Measurements from ENCODE around the gene MARCKS.
"Not testable (repeated sequence)": the region's sequence is repeated elsewhere in the genome, so short reads cannot be mapped to it uniquely, and the experiment has no call there.

MARCKS gene

DNA sequence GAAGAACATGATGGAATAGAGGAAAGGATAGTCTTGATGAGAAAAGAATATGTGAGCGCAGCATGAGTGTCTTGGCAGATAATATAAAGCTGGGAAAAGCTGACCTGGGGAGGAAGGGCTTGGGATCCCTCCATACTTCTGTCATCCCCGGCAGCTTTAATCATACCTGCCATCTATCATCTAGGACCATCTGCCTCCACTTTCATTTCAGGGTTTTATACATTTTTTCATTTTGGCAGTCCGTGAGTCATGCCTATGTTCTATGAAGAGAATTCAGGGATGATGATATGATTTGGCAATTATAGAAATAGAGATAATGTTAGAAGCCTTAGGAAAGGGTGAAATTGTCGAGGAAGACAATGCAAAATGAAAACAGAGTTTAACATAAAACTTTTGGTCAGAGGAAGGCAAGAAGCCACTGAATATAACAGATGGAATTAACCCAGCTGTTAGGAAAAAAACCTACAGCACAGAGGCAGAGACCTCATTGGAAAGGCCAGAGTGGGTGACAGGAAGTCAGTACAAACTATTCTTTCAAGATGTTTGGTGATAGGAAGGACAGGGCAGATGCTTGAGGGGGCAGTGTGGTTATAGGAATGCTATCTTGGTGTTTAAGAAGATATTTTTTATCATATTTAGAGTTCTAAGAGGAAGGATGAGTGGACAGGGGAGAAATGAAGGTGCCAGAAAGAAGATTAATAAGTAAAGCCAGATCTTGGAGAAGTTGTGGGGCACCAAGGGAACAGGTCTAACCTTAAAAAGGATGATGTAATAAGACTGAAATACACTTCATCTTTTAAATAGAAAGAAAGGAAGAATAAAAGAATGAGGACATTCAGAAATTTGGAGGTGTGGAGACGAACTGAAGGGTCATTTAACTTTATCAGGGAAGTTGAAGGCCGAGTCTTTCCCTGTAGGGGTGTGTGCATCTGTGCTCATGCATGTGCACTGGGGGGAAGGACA is 37.8 kb downstream of the MARCKS start:
- H3K4me3 ChIP-seq (ENCODE audit: low read length) = no peak overlapping the region
- TF ChIP-seq, protein P1, sequence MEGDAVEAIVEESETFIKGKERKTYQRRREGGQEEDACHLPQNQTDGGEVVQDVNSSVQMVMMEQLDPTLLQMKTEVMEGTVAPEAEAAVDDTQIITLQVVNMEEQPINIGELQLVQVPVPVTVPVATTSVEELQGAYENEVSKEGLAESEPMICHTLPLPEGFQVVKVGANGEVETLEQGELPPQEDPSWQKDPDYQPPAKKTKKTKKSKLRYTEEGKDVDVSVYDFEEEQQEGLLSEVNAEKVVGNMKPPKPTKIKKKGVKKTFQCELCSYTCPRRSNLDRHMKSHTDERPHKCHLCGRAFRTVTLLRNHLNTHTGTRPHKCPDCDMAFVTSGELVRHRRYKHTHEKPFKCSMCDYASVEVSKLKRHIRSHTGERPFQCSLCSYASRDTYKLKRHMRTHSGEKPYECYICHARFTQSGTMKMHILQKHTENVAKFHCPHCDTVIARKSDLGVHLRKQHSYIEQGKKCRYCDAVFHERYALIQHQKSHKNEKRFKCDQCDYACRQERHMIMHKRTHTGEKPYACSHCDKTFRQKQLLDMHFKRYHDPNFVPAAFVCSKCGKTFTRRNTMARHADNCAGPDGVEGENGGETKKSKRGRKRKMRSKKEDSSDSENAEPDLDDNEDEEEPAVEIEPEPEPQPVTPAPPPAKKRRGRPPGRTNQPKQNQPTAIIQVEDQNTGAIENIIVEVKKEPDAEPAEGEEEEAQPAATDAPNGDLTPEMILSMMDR (conservative IDR thresholded peaks at IDR 0.05; ENCODE audit: low read length) = no peak
- peak; percentile 44 for DNase-seq (ENCODE audit: low read depth)

- no peak overlapping the region for H3K4me3 ChIP-seq (ENCODE audit: low read length)
- TF ChIP-seq, protein P1 (conservative IDR thresholded peaks at IDR 0.05; ENCODE audit: low read length) = no peak
- peak; percentile 31 for DNase-seq (ENCODE audit: low read depth)
These were observed 44.3 kb downstream of the MARCKS start for GRCh38 chr6:113901482-113901881.

- H3K4me3 ChIP-seq (ENCODE audit: low read length) = no peak overlapping the region
- TF ChIP-seq, protein P1 (conservative IDR thresholded peaks at IDR 0.05; ENCODE audit: low read length) = no peak
- peak; percentile 53 for DNase-seq (ENCODE audit: low read depth)
These were observed 46.7 kb downstream of the MARCKS start for GRCh38 chr6:113903666-113904330.

- TF ChIP-seq, protein P1 (conservative IDR thresholded peaks at IDR 0.05; ENCODE audit: low read length) = peak; percentile 18; the same call in 1 of the 2 replicates
- no peak overlapping the region for H3K4me3 ChIP-seq (ENCODE audit: low read length)
- no peak for DNase-seq (ENCODE audit: low read depth)
These were observed 50.1 kb downstream of the MARCKS start for GRCh38 chr6:113907102-113907815.

DNA sequence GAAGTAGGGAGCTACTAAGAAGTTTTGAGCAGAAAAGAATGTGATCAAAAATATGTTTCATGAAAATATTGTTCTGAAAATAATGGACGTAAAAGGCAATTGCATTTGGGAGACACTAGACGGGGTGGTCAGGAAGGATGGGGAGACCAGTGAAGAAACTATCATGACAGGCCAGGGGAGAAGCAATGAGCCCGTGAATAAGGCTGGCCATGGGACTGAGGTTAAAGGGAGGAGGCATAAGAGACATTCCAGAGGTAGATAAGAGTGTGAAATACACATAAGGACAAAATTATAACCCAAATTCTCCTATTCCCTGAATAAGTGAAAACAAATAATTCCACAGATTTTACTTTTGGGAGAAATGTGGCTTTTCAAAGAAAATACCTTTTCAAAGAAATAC is 51.7 kb downstream of the MARCKS start:
- peak; percentile 28 for DNase-seq (ENCODE audit: low read depth)
- TF ChIP-seq, protein P1 (conservative IDR thresholded peaks at IDR 0.05; ENCODE audit: low read length) = no peak
- no peak overlapping the region for H3K4me3 ChIP-seq (ENCODE audit: low read length)

DNA sequence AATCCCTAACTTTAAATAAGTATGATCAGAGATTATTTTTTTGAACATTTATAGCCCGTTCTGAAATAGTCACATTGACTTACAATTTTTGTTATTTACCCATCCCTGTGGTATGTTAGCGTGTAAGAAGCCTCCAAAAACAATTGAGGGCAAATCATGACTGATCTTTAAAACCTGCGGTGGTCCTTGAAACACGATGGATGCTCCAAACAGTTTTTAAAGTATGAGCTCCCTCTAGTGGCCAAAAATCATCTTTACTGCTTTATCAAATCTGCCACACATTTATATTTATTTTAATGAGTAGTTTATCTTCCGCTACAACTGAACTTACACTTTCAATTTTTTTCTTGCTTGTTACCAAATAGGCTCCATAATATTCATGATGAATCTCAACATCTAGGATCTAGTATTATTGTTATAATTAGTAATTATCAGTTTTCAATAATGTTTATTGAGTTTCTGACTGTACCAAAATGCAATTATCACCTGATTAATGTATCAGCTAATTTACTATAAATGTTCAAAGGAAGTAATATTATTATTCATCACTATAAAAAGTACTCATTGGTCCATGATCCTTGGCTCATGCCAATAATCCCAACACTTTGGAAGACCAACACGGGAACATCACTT is 52.2 kb downstream of the MARCKS start:
- no peak overlapping the region for H3K4me3 ChIP-seq (ENCODE audit: low read length)
- DNase-seq (ENCODE audit: low read depth) = peak; percentile 83

DNA sequence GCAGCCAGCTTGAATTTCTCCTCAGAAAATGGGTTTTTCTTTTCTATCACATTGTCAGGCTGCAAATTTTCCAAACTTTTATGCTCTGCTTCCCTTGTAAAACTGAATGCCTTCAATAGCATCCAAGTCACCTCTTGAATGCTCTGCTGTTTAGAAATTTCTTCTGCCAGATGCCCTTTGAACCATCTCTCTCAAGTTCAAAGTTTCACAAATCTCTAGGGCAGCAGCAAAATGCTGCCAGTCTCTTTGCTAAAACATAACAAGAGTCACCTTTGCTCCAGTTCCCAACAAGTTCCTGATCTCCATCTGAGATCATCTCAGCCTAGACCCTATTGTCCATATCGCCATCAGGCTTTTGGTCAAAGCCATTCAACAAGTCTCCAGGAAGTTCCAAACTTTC is 53.1 kb downstream of the MARCKS start:
- not testable (repeated sequence) for DNase-seq (ENCODE audit: low read depth); H3K4me3 ChIP-seq (ENCODE audit: low read length)

More for the DNA sequence above, 52.2 kb downstream of the MARCKS start:
- TF ChIP-seq, protein P1 (conservative IDR thresholded peaks at IDR 0.05; ENCODE audit: low read length) = peak; percentile 68
